ENCODE data around the gene PIK3C3.

The PIK3C3 gene

GRCh38 chr18:42131066-42131929, 176.3 kb downstream of the PIK3C3 start:
- no peak for DNase-seq (ENCODE audit: low read depth)

GRCh38 chr18:42131930-42132244, 176.9 kb downstream of the PIK3C3 start:
- DNase-seq (ENCODE audit: low read depth): no peak

Data from HS-27A (cell line).